Measurements from ENCODE around the gene LSM2.
"Not testable (repeated sequence)": the region's sequence is repeated elsewhere in the genome, so short reads cannot be mapped to it uniquely, and the experiment has no call there.

LSM2 gene

GRCh38 chr6:31827286-31828079 lies 20.7 kb upstream of the LSM2 start, which contains the start of gene HSPA1B:
Gene HSPA1B (plus strand): TSS chr6:31827738. CDS start chr6:31827951, 213 bp downstream.
- peak; percentile 96 for DNase-seq (ENCODE audit: low spot score)

GRCh38 chr6:31826793-31827285 lies 20.1 kb upstream of the LSM2 start:
- peak; percentile 80 for DNase-seq (ENCODE audit: low spot score)

GRCh38 chr6:31825553-31825952 lies 18.8 kb upstream of the LSM2 start:
- no peak for DNase-seq (ENCODE audit: low spot score)

- DNase-seq (ENCODE audit: low spot score): not testable (repeated sequence)
These were observed 16.9 kb upstream of the LSM2 start for GRCh38 chr6:31823592-31824196.

- peak; percentile 86 for DNase-seq (ENCODE audit: low spot score)
These were observed 15.5 kb upstream of the LSM2 start for GRCh38 chr6:31822036-31822821.

- DNase-seq (ENCODE audit: low spot score): peak; percentile 42
These were observed 14.7 kb upstream of the LSM2 start for GRCh38 chr6:31821301-31822035.

GRCh38 chr6:31820399-31820798 lies 13.6 kb upstream of the LSM2 start:
- not testable (repeated sequence) for DNase-seq (ENCODE audit: low spot score)

- DNase-seq (ENCODE audit: low spot score): no peak
These were observed 13.1 kb upstream of the LSM2 start for GRCh38 chr6:31819871-31820299.

GRCh38 chr6:31817929-31818511 lies 11.3 kb upstream of the LSM2 start:
- DNase-seq (ENCODE audit: low spot score): not testable (repeated sequence)

- not testable (repeated sequence) for DNase-seq (ENCODE audit: low spot score)
These were observed 10.6 kb upstream of the LSM2 start for GRCh38 chr6:31817133-31817928.

GRCh38 chr6:31815025-31815838 lies 8.5 kb upstream of the LSM2 start, which contains the start of the genes HSPA1A and HSPA1L:
Gene HSPA1A (plus strand): TSS chr6:31815543. CDS start chr6:31815757, 214 bp downstream.
Gene HSPA1L (minus strand): TSS chr6:31815283. CDS start chr6:31811972, 3,311 bp downstream.
- peak; percentile 92 for DNase-seq (ENCODE audit: low spot score)

GRCh38 chr6:31814677-31815024 lies 7.9 kb upstream of the LSM2 start:
- DNase-seq (ENCODE audit: low spot score): peak; percentile 92

- no peak for DNase-seq (ENCODE audit: low spot score)
These were observed 6.7 kb upstream of the LSM2 start for GRCh38 chr6:31813465-31813849.

GRCh38 chr6:31811645-31812044 lies 4.9 kb upstream of the LSM2 start:
- DNase-seq (ENCODE audit: low spot score): no peak

GRCh38 chr6:31808599-31808998 lies 1.8 kb upstream of the LSM2 start:
- not testable (repeated sequence) for DNase-seq (ENCODE audit: low spot score)

GRCh38 chr6:31805939-31806469 lies 762 bp downstream of the LSM2 start:
- no peak for DNase-seq (ENCODE audit: low spot score)

- DNase-seq (ENCODE audit: low spot score): not testable (repeated sequence)
These were observed 5.5 kb downstream of the LSM2 start for GRCh38 chr6:31801031-31801927.

- DNase-seq (ENCODE audit: low spot score): no peak
These were observed 7.0 kb downstream of the LSM2 start for GRCh38 chr6:31799781-31800180.

Data from AG20443 (cell line).